HepG2 (cell line): ENCODE measurements around the gene TIMM23. TPM values are rescaled to one million over a fixed set of nuclear protein-coding genes. Genes with fewer than 3 reads are reported as not detected.

Experiments used
- CHD4 ChIP-seq: fragments of 200-600 bp; sonication (generic); IDR thresholded peaks from 2 replicates; pipeline ENCODE4 v1.7.0; 2017; ENCODE audit warnings: mild to moderate bottlenecking, low read length, borderline replicate concordance
- HDAC2 ChIP-seq: sonication (generic); formaldehyde crosslinking; IDR thresholded peaks from 2 replicates; pipeline ENCODE4 v1.4.0; 2020; ENCODE audit warnings: missing genetic modification reagents
- RFXANK ChIP-seq: IDR thresholded peaks from 2 replicates; pipeline ENCODE4 v1.6.1; 2016
- SAFB2 ChIP-seq: sonication (generic); formaldehyde crosslinking; IDR thresholded peaks from 2 replicates; pipeline ENCODE4 v1.5.1; 2020; ENCODE audit warnings: missing genetic modification reagents, low read depth, mild to moderate bottlenecking, borderline replicate concordance
- SNAI1 ChIP-seq: sonication (generic); formaldehyde crosslinking; IDR thresholded peaks from 2 replicates; pipeline ENCODE4 v1.5.0; 2020; ENCODE audit warnings: mild to moderate bottlenecking, missing genetic modification reagents, borderline replicate concordance
- SNAPC2 ChIP-seq: sonication (generic); formaldehyde crosslinking; IDR thresholded peaks from 2 replicates; pipeline ENCODE4 v1.8.1; 2022; ENCODE audit warnings: mild to moderate bottlenecking, missing genetic modification reagents
- SP4 ChIP-seq: sonication (generic); formaldehyde crosslinking; IDR thresholded peaks from 2 replicates; pipeline ENCODE4 v1.8.1; 2023; ENCODE audit warnings: mild to moderate bottlenecking, missing genetic modification reagents
- SRSF1 ChIP-seq: fragments of 200-400 bp; formaldehyde crosslinking; optimal IDR thresholded peaks from 2 replicates; pipeline ENCODE3; 2017; ENCODE audit warnings: mild to moderate bottlenecking, low read depth, low read length, moderate library complexity
- ZBTB4 ChIP-seq: sonication (generic); formaldehyde crosslinking; IDR thresholded peaks from 2 replicates; pipeline ENCODE4 v1.4.0; 2020; ENCODE audit warnings: missing genetic modification reagents, mild to moderate bottlenecking, borderline replicate concordance
- ZFP82 ChIP-seq: sonication (generic); formaldehyde crosslinking; IDR thresholded peaks from 2 replicates; pipeline ENCODE4 v1.5.1; 2020; ENCODE audit warnings: mild to moderate bottlenecking, missing genetic modification reagents, borderline replicate concordance
- ZNF180 ChIP-seq: sonication (generic); formaldehyde crosslinking; IDR thresholded peaks from 2 replicates; pipeline ENCODE4 v1.4.0; 2020; ENCODE audit warnings: low read depth, missing genetic modification reagents, borderline replicate concordance
- ZNF263 ChIP-seq: sonication (generic); formaldehyde crosslinking; IDR thresholded peaks from 2 replicates; pipeline ENCODE4 v1.4.0; 2020; ENCODE audit warnings: missing genetic modification reagents
- ZNF549 ChIP-seq: sonication (generic); formaldehyde crosslinking; IDR thresholded peaks from 2 replicates; pipeline ENCODE4 v1.5.0; 2020; ENCODE audit warnings: missing genetic modification reagents
- ZNF691 ChIP-seq: sonication (generic); formaldehyde crosslinking; IDR thresholded peaks from 2 replicates; pipeline ENCODE4 v1.4.0; 2020; ENCODE audit warnings: missing genetic modification reagents, low read depth, mild to moderate bottlenecking, borderline replicate concordance
- polyA plus RNA-seq, 8 experiments: library from polyadenylated mRNA; depleted of rRNA in 3 of 8; stranded (reverse) in 7 of 8; unstranded in 1 of 8; fragments of >200 nt; fragmentation: Illumina TruSeq in 4 of 8; extraction: Trizol in 4 of 8; gene quantifications; 2 replicates each; pipeline versions ENCODE4 v1.2.1 to v1.2.3, GENCODE V29; 2011 to 2016; ENCODE audit warnings: low read depth in 4 of 8, missing spikeins in 1 of 8, mixed read lengths in 1 of 8; ENCODE audit not compliant: insufficient read depth in 1 of 8
- total RNA-seq, 5 experiments: library from RNA; depleted of rRNA; stranded (reverse); fragments of >200 nt; fragmentation: Illumina TruSeq; extraction: Trizol; gene quantifications; 2 replicates each; pipeline ENCODE4 v1.2.3, GENCODE V29; 2016; ENCODE audit warnings: low read depth in 1 of 5
- TF ChIP-seq, protein P1 (sequence below): IDR thresholded peaks from 2 replicates; pipeline ENCODE4 v1.6.1; 2016; ENCODE audit warnings: missing compliant biosample characterization, missing genetic modification reagents, borderline replicate concordance
- TF ChIP-seq, protein P2 (sequence below): sonication (generic); formaldehyde crosslinking; IDR thresholded peaks from 2 replicates; pipeline ENCODE4 v1.5.0; 2020; ENCODE audit warnings: mild to moderate bottlenecking, low read depth, missing genetic modification reagents, borderline replicate concordance
- TF ChIP-seq, protein P3 (sequence below): sonication (generic); formaldehyde crosslinking; conservative IDR thresholded peaks from 2 replicates; pipeline ENCODE4 v1.8.0; 2022; ENCODE audit warnings: mild to moderate bottlenecking, moderate library complexity, missing genetic modification reagents
- TF ChIP-seq, protein P4 (sequence below): fragments of 450-650 bp; IDR thresholded peaks from 2 replicates; pipeline ENCODE4 v1.6.1; 2016
- TF ChIP-seq, protein P5 (sequence below): sonication (generic); formaldehyde crosslinking; IDR thresholded peaks from 2 replicates; pipeline ENCODE4 v1.8.0; 2022; ENCODE audit warnings: missing genetic modification reagents, low read depth, mild to moderate bottlenecking, borderline replicate concordance

Gene TIMM23
- total and polyA plus RNA-seq, 2 of the 13 experiments (the other 11 are each of a cell fraction or from before 2014, with no cell fraction given): 80.2 to 98.6 TPM

- TF ChIP-seq, protein P1, sequence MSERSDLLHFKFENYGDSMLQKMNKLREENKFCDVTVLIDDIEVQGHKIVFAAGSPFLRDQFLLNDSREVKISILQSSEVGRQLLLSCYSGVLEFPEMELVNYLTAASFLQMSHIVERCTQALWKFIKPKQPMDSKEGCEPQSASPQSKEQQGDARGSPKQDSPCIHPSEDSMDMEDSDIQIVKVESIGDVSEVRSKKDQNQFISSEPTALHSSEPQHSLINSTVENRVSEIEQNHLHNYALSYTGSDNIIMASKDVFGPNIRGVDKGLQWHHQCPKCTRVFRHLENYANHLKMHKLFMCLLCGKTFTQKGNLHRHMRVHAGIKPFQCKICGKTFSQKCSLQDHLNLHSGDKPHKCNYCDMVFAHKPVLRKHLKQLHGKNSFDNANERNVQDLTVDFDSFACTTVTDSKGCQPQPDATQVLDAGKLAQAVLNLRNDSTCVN: peak; percentile 98
- TF ChIP-seq HDAC2 (CRISPR knock-in tag) (peak; percentile 99), ZNF691 (peak; percentile 57; the same call in 1 of the 2 replicates), ZBTB4 (CRISPR knock-in tag) (no peak), RFXANK (no peak; the same call in 1 of the 2 replicates), ZNF549 (no peak), ZFP82 (CRISPR knock-in tag) (no peak), ZNF180 (CRISPR knock-in tag) (no peak), SNAPC2 (CRISPR knock-in tag) (no peak), SNAI1 (CRISPR knock-in tag) (no peak), SRSF1 (no peak), ZNF263 (no peak), SP4 (no peak), SAFB2 (no peak), CHD4 (no peak; the same call in 1 of the 2 replicates)
- TF ChIP-seq, protein P2, sequence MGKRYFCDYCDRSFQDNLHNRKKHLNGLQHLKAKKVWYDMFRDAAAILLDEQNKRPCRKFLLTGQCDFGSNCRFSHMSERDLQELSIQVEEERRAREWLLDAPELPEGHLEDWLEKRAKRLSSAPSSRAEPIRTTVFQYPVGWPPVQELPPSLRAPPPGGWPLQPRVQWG (CRISPR knock-in tag): no peak
- TF ChIP-seq, protein P3, sequence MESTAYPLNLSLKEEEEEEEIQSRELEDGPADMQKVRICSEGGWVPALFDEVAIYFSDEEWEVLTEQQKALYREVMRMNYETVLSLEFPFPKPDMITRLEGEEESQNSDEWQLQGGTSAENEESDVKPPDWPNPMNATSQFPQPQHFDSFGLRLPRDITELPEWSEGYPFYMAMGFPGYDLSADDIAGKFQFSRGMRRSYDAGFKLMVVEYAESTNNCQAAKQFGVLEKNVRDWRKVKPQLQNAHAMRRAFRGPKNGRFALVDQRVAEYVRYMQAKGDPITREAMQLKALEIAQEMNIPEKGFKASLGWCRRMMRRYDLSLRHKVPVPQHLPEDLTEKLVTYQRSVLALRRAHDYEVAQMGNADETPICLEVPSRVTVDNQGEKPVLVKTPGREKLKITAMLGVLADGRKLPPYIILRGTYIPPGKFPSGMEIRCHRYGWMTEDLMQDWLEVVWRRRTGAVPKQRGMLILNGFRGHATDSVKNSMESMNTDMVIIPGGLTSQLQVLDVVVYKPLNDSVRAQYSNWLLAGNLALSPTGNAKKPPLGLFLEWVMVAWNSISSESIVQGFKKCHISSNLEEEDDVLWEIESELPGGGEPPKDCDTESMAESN (CRISPR knock-in tag): no peak; the same call in 1 of the 2 replicates
- TF ChIP-seq, protein P4, sequence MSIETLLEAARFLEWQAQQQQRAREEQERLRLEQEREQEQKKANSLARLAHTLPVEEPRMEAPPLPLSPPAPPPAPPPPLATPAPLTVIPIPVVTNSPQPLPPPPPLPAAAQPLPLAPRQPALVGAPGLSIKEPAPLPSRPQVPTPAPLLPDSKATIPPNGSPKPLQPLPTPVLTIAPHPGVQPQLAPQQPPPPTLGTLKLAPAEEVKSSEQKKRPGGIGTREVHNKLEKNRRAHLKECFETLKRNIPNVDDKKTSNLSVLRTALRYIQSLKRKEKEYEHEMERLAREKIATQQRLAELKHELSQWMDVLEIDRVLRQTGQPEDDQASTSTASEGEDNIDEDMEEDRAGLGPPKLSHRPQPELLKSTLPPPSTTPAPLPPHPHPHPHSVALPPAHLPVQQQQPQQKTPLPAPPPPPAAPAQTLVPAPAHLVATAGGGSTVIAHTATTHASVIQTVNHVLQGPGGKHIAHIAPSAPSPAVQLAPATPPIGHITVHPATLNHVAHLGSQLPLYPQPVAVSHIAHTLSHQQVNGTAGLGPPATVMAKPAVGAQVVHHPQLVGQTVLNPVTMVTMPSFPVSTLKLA: no peak
- TF ChIP-seq, protein P5, sequence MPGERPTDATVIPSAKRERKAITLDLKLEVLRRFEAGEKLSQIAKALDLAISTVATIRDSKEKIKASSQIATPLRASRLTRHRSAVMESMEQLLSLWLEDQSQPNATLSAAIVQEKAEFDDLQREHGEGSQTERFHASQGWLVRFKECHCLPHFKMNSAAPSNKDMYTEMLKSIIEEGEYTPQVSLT (CRISPR knock-in tag): 0 out of 2 replicates have a peak, but pooled peaks have one; percentile 25
Observed at GRCh38 chr10:46052057-46052790, 79.9 kb downstream of the TIMM23 start (continued).
